Measurements from ENCODE around the gene MAD1L1. TPM values are rescaled to one million over a fixed set of nuclear protein-coding genes. Genes with fewer than 3 reads are reported as not detected.

Gene MAD1L1
- total and polyA plus RNA-seq, 3 donors from 2014 or later: 63.1 to 149 (median 94.6) TPM

GRCh38 chr7:1987591-1988532, 244.9 kb downstream of the MAD1L1 start:
- no peaks in the 10 kb centered on the region for H3K36me3 ChIP-seq (ENCODE audit: low read depth, missing control alignments)
- no peaks in the 10 kb centered on the region for H3K4me1 ChIP-seq
- no peak for DNase-seq
- no peak overlapping the region for H3K4me3 ChIP-seq
- 92 to 95% methylated on average over 26 to 43 of the region's 43 CpGs for WGBS, 2 donors
- no peaks in the 10 kb centered on the region for H3K9me3 ChIP-seq
- H3K27ac ChIP-seq: no peak overlapping the region
- TF ChIP-seq POLR2A (IDR thresholded peaks at IDR 0.05) (no peak), CTCF (IDR thresholded peaks at IDR 0.05) (no peak)
- no peaks in the 10 kb centered on the region for H3K27me3 ChIP-seq
- intact Hi-C loops (cut with DNase I; ENCODE audit: low total_unique reads): no loop called here

GRCh38 chr7:1987084-1987535, 245.6 kb downstream of the MAD1L1 start:
- Histone ChIP-seq H3K27ac (no peak overlapping the region), H3K4me3 (no peak overlapping the region)

GRCh38 chr7:1986366-1987083, 246.2 kb downstream of the MAD1L1 start:
- intact Hi-C loops (cut with DNase I; ENCODE audit: low total_unique reads): no loop called here
- H3K36me3 ChIP-seq (ENCODE audit: low read depth, missing control alignments): no peaks in the 10 kb centered on the region
- no peaks in the 10 kb centered on the region for H3K4me1 ChIP-seq
- H3K4me3 ChIP-seq: no peak overlapping the region
- no peak for DNase-seq
- 93% methylated on average over 30 to 31 of the region's 31 CpGs for WGBS, 2 donors
- H3K27ac ChIP-seq: no peak overlapping the region
- H3K27me3 ChIP-seq: no peaks in the 10 kb centered on the region
- no peaks in the 10 kb centered on the region for H3K9me3 ChIP-seq
- TF ChIP-seq POLR2A (IDR thresholded peaks at IDR 0.05) (no peak), CTCF (IDR thresholded peaks at IDR 0.05) (no peak)

More at GRCh38 chr7:1987084-1987535, 245.6 kb downstream of the MAD1L1 start:
- no peaks in the 10 kb centered on the region for H3K9me3 ChIP-seq
- 96 to 97% methylated on average over 23 of the region's 23 CpGs for WGBS, 2 donors
- TF ChIP-seq POLR2A (IDR thresholded peaks at IDR 0.05) (no peak), CTCF (IDR thresholded peaks at IDR 0.05) (no peak)
- no peaks in the 10 kb centered on the region for H3K27me3 ChIP-seq
- H3K36me3 ChIP-seq (ENCODE audit: low read depth, missing control alignments): no peaks in the 10 kb centered on the region
- intact Hi-C loops (cut with DNase I; ENCODE audit: low total_unique reads): no loop called here
- no peak for DNase-seq
- H3K4me1 ChIP-seq: no peaks in the 10 kb centered on the region

GRCh38 chr7:1985936-1986335, 246.8 kb downstream of the MAD1L1 start:
- Histone ChIP-seq H3K4me3 (no peak overlapping the region), H3K9me3 (no peaks in the 10 kb centered on the region), H3K36me3 (ENCODE audit: low read depth, missing control alignments) (no peaks in the 10 kb centered on the region), H3K27ac (no peak overlapping the region), H3K27me3 (no peaks in the 10 kb centered on the region), H3K4me1 (no peaks in the 10 kb centered on the region)
- DNase-seq: no peak
- 90% methylated on average over 9 of the region's 9 CpGs for WGBS, 2 donors
- TF ChIP-seq CTCF (IDR thresholded peaks at IDR 0.05): no peak
- no peak for TF ChIP-seq POLR2A (IDR thresholded peaks at IDR 0.05)
- intact Hi-C loops (cut with DNase I; ENCODE audit: low total_unique reads): no loop called here
